Brain pericyte (primary cell): ENCODE data around the gene SMIM11.
"Not testable (repeated sequence)": the region's sequence is repeated elsewhere in the genome, so short reads cannot be mapped to it uniquely, and the experiment has no call there.

ENCODE experiments used
- DNase-seq: peaks from one replicate; pipeline ENCODE4 v3.0.0-alpha.2; 2012; ENCODE audit warnings: low read depth, low spot score

The SMIM11 gene

DNA sequence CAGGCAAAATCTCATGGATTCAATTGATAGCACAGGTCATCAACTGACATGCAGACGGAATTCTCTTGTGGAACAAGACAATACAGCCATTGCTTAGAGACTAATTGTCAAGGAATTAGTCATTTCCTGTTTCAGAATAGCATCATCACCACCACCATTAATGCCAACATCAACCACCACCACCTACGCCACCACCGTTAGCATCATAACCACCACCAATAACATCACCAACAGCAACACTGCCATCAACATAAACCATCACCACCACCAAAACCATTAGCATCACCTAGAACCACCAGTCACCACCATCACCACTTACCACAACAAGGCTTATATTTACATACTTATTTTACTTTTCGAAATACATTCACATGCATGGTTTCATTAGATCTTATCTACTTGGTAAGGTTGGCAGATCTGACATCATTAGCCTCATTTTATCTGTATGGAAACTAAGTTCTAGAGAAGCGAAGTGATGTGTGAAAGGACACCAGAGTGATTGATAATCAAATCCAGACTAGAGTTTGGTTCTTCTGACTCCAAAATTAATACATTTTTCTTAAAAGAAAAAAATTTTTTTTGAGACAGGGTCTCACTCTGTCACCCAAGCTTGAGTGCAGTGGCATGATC, 42.3 kb downstream of the SMIM11 start:
- not testable (repeated sequence) for DNase-seq

DNA sequence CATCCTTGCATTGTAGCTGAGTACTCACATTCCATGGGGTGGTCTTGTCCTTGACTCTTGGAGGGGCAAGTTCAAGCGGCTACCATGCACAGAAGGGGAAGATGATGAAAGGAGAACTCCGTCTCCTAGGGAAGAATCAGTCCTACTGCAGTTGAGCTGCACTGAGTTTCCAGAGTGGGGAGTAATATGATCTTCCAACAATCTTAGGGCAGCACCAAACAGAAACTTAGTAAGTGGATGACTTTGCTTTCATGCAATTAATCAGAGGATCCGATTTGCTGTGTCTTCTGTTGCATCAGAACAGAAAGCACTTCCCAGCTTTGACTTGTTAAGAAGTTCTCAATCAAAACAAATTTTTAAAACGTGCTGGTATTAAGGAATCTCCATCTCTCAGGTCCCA, 48.5 kb downstream of the SMIM11 start, which contains the start of gene SMIM34:
TSS of gene SMIM34 (minus strand) at position 147 of the 400 bp plus-strand sequence. CDS start at position 35, 112 bp downstream.
- DNase-seq, result not testable (repeated sequence)

DNA sequence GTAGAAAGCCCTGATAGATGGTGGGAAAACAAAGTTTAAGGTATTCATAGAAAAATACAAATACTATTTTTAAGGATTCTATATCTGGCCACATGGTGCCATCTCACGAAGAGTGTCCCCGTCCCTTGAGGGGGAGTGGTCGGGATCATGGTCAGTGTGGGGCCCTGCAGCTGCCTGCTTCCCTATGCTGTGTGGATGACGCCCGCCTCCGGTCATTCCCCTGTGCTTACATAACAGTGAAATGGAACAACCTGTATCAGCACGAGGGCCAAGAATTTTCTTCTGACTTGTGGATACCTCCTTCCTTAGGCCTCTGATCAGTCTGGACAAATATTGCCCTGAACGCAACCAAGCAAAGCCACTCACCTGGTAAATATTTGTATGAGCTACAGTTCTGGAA, 52.0 kb downstream of the SMIM11 start:
- DNase-seq, result not testable (repeated sequence)

DNA sequence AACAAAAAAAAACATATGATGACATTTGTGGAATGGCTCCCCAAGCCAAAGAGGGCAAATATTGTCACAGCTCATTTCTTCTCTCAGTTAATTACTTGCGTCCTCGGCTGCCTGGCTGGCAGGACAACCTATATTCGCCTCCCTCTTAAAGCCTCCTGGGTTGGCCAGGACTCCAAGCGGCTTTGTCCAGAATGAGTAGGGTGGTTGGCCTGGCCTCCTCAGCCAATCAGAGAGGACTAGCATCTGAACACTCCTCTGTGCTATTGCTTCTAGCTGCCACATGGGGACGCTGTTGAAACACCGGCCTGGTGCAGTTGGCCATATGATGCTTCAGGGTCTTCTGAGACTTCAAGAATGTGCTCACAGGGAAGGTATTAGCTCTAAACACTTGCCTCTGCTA, 53.1 kb downstream of the SMIM11 start:
- not testable (repeated sequence) for DNase-seq

DNA sequence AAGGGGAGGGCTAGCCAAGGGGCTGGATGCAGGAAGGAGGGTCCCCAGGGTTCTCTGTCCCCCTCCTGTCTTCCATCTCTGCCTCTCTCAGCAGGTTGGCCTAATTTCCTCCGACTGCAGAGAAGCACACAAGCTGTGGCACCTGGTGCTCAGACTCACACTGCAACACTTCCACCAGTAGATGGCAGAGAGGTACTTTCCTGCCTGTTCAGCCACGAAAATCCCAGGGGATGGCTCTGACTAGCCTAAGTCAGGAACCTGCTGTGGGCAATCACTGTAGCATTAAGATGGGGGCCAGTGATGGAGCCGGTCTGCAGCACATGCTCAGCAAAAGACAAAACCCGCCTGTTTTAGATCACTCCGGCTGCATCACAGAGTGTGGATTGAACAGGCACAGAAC, 54.4 kb downstream of the SMIM11 start:
- not testable (repeated sequence) for DNase-seq
